Ovary (tissue), 9 donors: ENCODE measurements around the gene ERN1. TPM values are rescaled to one million over a fixed set of nuclear protein-coding genes. Genes with fewer than 3 reads are reported as not detected.

Source experiments
- DNase-seq, 5 donors: peaks; one replicate each; pipeline ENCODE4 v3.0.0-alpha.2; 2019 to 2020
- H3K27ac ChIP-seq, 2 donors: fragments of 200-600 bp; one replicate each; pipeline versions ENCODE4 v1.5.1 to v1.8.0; 2019 to 2022
- H3K27me3 ChIP-seq: fragments of 200-600 bp; one replicate; pipeline ENCODE4 v1.8.0; 2022
- H3K36me3 ChIP-seq: fragments of 200-600 bp; sonication (generic); one replicate; pipeline ENCODE4 v1.5.1; 2019
- H3K4me1 ChIP-seq: one replicate; pipeline ENCODE4 v1.8.1; 2013; ENCODE audit warnings: mild to moderate bottlenecking, moderate library complexity; ENCODE audit not compliant: insufficient read depth
- H3K4me3 ChIP-seq: fragments of 200-600 bp; sonication (generic); one replicate; pipeline ENCODE4 v1.5.1; 2017
- H3K9me3 ChIP-seq, 2 donors: fragments of 200-600 bp in 1 of 2; sonication (generic) in 1 of 2; one replicate each; pipeline versions ENCODE4 v1.5.1 to v1.8.1; 2013 to 2019; ENCODE audit warnings: mild to moderate bottlenecking in 1 of 2, moderate library complexity in 1 of 2
- CTCF ChIP-seq, 3 donors: fragments of 450-650 bp in 2 of 3; fragments of 200-600 bp in 1 of 3; IDR thresholded peaks; one replicate each; pipeline versions ENCODE4 v1.5.1 to v1.8.0; 2016 to 2022; ENCODE audit warnings: antibody characterized with exemption in 3 of 3, mild to moderate bottlenecking in 1 of 3
- EP300 ChIP-seq: sonication (generic); formaldehyde crosslinking; IDR thresholded peaks from one replicate; pipeline ENCODE4 v1.6.1; 2017; ENCODE audit warnings: antibody characterized with exemption
- POLR2A ChIP-seq: fragments of 450-650 bp; IDR thresholded peaks from one replicate; pipeline ENCODE4 v1.6.1; 2017; ENCODE audit warnings: antibody characterized with exemption, mild to moderate bottlenecking, moderate library complexity
- WGBS, 3 donors: extraction: QIAGEN DNeasy Blood & Tissue Kit in 1 of 3; methylation state at CpG; one replicate each; pipeline versions ENCODE4 v1.1.5 to v1.1.7; 2013 to 2017; 5-methylcytosine and 5-hydroxymethylcytosine counted together
- intact Hi-C, 4 donors: fragments of 100-400 bp; cut with DNase I; formaldehyde crosslinking; loops; one replicate each; pipeline versions ENCODE4 v1.11.0 to v1.15.1; 2022 to 2023
- polyA plus RNA-seq, 2 donors: library from polyadenylated mRNA; stranded (reverse); fragments of 200-250 nt in 1 of 2; fragments of 350-450 nt in 1 of 2; fragmentation: Illumina TruSeq in 1 of 2; extraction: RNeasy Lipid Tissue Mini Kit (QIAGEN cat#74804) in 1 of 2; gene quantifications; one replicate each; pipeline ENCODE4 v1.2.3, GENCODE V29; 2013 to 2014
- total RNA-seq, 7 donors: library from RNA; depleted of rRNA in 2 of 7; stranded (reverse); fragments of >200 nt in 2 of 7; fragmentation: NEBNext Ultra II Directional in 3 of 7; extraction: Animal tissue kit (Norgen Biotek cat#: 25700) in 3 of 7; gene quantifications; one replicate each; pipeline versions ENCODE4 v1.1.0 to v1.2.4, GENCODE V29; 2016 to 2023
- donor health status: DM: no; HTN: no; CAD: no; lungs with moderate emphysema.
- donor health status: DM: no; HTN: no; CAD: no.
- donor health status: Bipolar disorder and iron deficiency.
- donor health status: DM: yes; HTN: yes; CAD: no.
- donor health status: DM: no; HTN: no; CAD: no.
- donor health status: DM: yes; HTN: yes; CAD: no.

ERN1 gene
- total and polyA plus RNA-seq, 9 donors = 8.1 to 73.4 (median 30.4) TPM

GRCh38 chr17:64063088-64063487 is 66.9 kb downstream of the ERN1 start:
- Histone ChIP-seq H3K36me3 (no peaks in the 10 kb centered on the region), H3K4me1 (no peaks in the 10 kb centered on the region), H3K27me3 (no peaks in the 10 kb centered on the region), H3K9me3 (no peaks in the 10 kb centered on the region), H3K27ac (no peak overlapping the region), H3K4me3 (no peak overlapping the region)
- no peak for TF ChIP-seq EP300
- no peak for TF ChIP-seq CTCF (IDR thresholded peaks at IDR 0.05)
- no peak for TF ChIP-seq POLR2A
- no peak for DNase-seq
- WGBS, 3 donors = 88 to 91% (median 91%) methylated on average over 5 of the region's 5 CpGs
- intact Hi-C loops = no loop called here

- no peak for DNase-seq
- Histone ChIP-seq H3K27me3 (no peaks in the 10 kb centered on the region), H3K36me3 (no peaks in the 10 kb centered on the region), H3K4me3 (no peak overlapping the region), H3K4me1 (no peaks in the 10 kb centered on the region), H3K27ac (no peak overlapping the region), H3K9me3 (no peaks in the 10 kb centered on the region)
- TF ChIP-seq POLR2A (no peak), CTCF (IDR thresholded peaks at IDR 0.05) (no peak), EP300 (no peak)
- 89 to 93% (median 92%) methylated on average over 5 of the region's 5 CpGs for whole genome bisulfite sequencing, 3 donors
- intact Hi-C loops = no loop called here
Observed at GRCh38 chr17:64061178-64061898, 68.6 kb downstream of the ERN1 start.

- H3K4me1 ChIP-seq = no peaks in the 10 kb centered on the region
- no peak for TF ChIP-seq POLR2A
- no peak for TF ChIP-seq CTCF (IDR thresholded peaks at IDR 0.05)
- TF ChIP-seq EP300 = no peak
- H3K9me3 ChIP-seq = no peaks in the 10 kb centered on the region
- no peak overlapping the region for H3K27ac ChIP-seq
- DNase-seq = no peak
- WGBS, 3 donors = 85 to 95% (median 87%) methylated on average over 5 of the region's 5 CpGs
- intact Hi-C loops = no loop called here
- no peak overlapping the region for H3K4me3 ChIP-seq
- H3K27me3 ChIP-seq = no peaks in the 10 kb centered on the region
- no peaks in the 10 kb centered on the region for H3K36me3 ChIP-seq
Observed at GRCh38 chr17:64060331-64060730, 69.6 kb downstream of the ERN1 start.

GRCh38 chr17:64059756-64060155 is 70.2 kb downstream of the ERN1 start:
- WGBS, 3 donors = 93 to 98% (median 95%) methylated on average over 2 of the region's 2 CpGs
- Histone ChIP-seq H3K9me3 (no peaks in the 10 kb centered on the region), H3K36me3 (no peaks in the 10 kb centered on the region), H3K4me1 (no peaks in the 10 kb centered on the region), H3K27ac (no peak overlapping the region), H3K27me3 (no peaks in the 10 kb centered on the region), H3K4me3 (no peak overlapping the region)
- no peak for DNase-seq
- intact Hi-C loops = no loop called here
- no peak for TF ChIP-seq POLR2A
- no peak for TF ChIP-seq EP300
- no peak for TF ChIP-seq CTCF (IDR thresholded peaks at IDR 0.05)
